Osteoblast (primary cell): ENCODE results near the gene CRYBA1. TPM values are rescaled to one million over a fixed set of nuclear protein-coding genes. Genes with fewer than 3 reads are reported as not detected.

Experiments
- DNase-seq: peaks from one replicate; pipeline ENCODE4 v3.0.0; 2011; ENCODE audit warnings: low spot score, mixed read lengths; ENCODE audit not compliant: insufficient read length; ENCODE audit errors: missing footprints
- H2AFZ ChIP-seq: 2 replicates; pipeline ENCODE4 v1.6.0; 2011; ENCODE audit warnings: mild to moderate bottlenecking, low read length
- H3K27ac ChIP-seq: 2 replicates; pipeline ENCODE4 v1.5.1; 2011; ENCODE audit warnings: mild to moderate bottlenecking, low read depth, low read length, moderate library complexity
- H3K27me3 ChIP-seq: 2 replicates; pipeline ENCODE4 v1.6.0; 2012; ENCODE audit warnings: mild to moderate bottlenecking, control low read depth, inconsistent platforms, low read length, moderate library complexity; ENCODE audit not compliant: insufficient read depth
- H3K36me3 ChIP-seq: 2 replicates; pipeline ENCODE4 v1.5.1; 2011; ENCODE audit warnings: mild to moderate bottlenecking, low read length, control low read depth, moderate library complexity; ENCODE audit not compliant: insufficient read depth
- H3K4me1 ChIP-seq: 2 replicates; pipeline ENCODE4 v1.5.1; 2011; ENCODE audit warnings: mild to moderate bottlenecking, low read length, control low read depth, moderate library complexity; ENCODE audit not compliant: insufficient read depth
- H3K4me2 ChIP-seq: 2 replicates; pipeline ENCODE4 v1.6.0; 2011; ENCODE audit warnings: mild to moderate bottlenecking, low read length; ENCODE audit not compliant: insufficient read depth
- H3K4me3 ChIP-seq: fragments of 200-600 bp; sonication (generic); 3 replicates; pipeline ENCODE4 v1.5.1; 2012; ENCODE audit warnings: mild to moderate bottlenecking, low read length, inconsistent platforms; ENCODE audit not compliant: insufficient read depth
- H3K79me2 ChIP-seq: 2 replicates; pipeline ENCODE4 v1.6.0; 2012; ENCODE audit warnings: mild to moderate bottlenecking, low read length, control low read depth, inconsistent platforms; ENCODE audit not compliant: insufficient read depth
- H3K9me3 ChIP-seq: 2 replicates; pipeline ENCODE4 v1.5.1; 2011; ENCODE audit warnings: low read depth, low read length, control low read depth
- H4K20me1 ChIP-seq: 2 replicates; pipeline ENCODE4 v1.6.0; 2012; ENCODE audit warnings: mild to moderate bottlenecking, low read length, control low read depth; ENCODE audit not compliant: insufficient read depth
- total RNA-seq: library from RNA; depleted of rRNA; stranded (reverse); fragments of >200 nt; gene quantifications from 2 replicates; pipeline ENCODE4 v1.2.3, GENCODE V29; 2012
- TF ChIP-seq, protein P1 (sequence below): IDR thresholded peaks from 2 replicates; pipeline ENCODE4 v1.5.1; 2011; ENCODE audit warnings: mild to moderate bottlenecking, low read depth, low read length, moderate library complexity; ENCODE audit errors: extremely low read depth

CRYBA1 gene
- total RNA-seq, 1 donor: not detected

GRCh38 chr17:29245401-29245800 lies 1.3 kb upstream of the CRYBA1 start:
- TF ChIP-seq, protein P1, sequence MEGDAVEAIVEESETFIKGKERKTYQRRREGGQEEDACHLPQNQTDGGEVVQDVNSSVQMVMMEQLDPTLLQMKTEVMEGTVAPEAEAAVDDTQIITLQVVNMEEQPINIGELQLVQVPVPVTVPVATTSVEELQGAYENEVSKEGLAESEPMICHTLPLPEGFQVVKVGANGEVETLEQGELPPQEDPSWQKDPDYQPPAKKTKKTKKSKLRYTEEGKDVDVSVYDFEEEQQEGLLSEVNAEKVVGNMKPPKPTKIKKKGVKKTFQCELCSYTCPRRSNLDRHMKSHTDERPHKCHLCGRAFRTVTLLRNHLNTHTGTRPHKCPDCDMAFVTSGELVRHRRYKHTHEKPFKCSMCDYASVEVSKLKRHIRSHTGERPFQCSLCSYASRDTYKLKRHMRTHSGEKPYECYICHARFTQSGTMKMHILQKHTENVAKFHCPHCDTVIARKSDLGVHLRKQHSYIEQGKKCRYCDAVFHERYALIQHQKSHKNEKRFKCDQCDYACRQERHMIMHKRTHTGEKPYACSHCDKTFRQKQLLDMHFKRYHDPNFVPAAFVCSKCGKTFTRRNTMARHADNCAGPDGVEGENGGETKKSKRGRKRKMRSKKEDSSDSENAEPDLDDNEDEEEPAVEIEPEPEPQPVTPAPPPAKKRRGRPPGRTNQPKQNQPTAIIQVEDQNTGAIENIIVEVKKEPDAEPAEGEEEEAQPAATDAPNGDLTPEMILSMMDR: no peak
- H3K4me1 ChIP-seq: peaks cover 24% of the 10 kb centered on the region
- H3K36me3 ChIP-seq: no peaks in the 10 kb centered on the region
- H3K4me3 ChIP-seq: no peak overlapping the region
- no peak overlapping the region for H3K27ac ChIP-seq
- no peaks in the 10 kb centered on the region for H3K9me3 ChIP-seq
- H3K4me2 ChIP-seq: no peak overlapping the region
- peak; percentile 54 for DNase-seq
- no peaks in the 10 kb centered on the region for H3K27me3 ChIP-seq
- no peaks in the 10 kb centered on the region for H3K79me2 ChIP-seq
- no peak overlapping the region for H2AFZ ChIP-seq
- H4K20me1 ChIP-seq: no peaks in the 10 kb centered on the region

DNA sequence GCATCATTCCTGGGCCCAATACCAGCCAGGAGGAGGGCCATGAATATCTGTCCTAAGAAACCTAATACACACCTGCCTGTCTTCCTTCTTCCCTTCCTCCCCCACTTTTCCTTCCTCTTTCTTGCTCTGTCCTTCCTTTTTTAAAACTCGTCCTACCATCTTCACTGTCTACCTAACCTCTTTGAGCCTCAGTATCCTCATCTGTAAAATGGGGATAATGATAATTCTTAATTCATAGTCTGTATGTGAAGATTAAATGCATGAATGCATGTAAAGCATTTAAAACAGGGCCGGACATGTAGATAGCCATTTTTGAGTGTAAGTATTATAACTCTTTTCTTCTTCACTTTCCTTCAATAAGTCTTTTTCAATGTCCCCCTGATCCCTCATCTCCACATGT lies 560 bp downstream of the CRYBA1 start:
- Histone ChIP-seq H3K79me2 (no peaks in the 10 kb centered on the region), H3K27ac (no peak overlapping the region), H3K27me3 (no peaks in the 10 kb centered on the region), H3K4me2 (no peak overlapping the region), H3K4me1 (peaks cover 25% of the 10 kb centered on the region), H3K4me3 (no peak overlapping the region), H3K36me3 (no peaks in the 10 kb centered on the region), H4K20me1 (no peaks in the 10 kb centered on the region), H2AFZ (no peak overlapping the region), H3K9me3 (no peaks in the 10 kb centered on the region)
- TF ChIP-seq, protein P1: no peak
- DNase-seq: no peak

DNA sequence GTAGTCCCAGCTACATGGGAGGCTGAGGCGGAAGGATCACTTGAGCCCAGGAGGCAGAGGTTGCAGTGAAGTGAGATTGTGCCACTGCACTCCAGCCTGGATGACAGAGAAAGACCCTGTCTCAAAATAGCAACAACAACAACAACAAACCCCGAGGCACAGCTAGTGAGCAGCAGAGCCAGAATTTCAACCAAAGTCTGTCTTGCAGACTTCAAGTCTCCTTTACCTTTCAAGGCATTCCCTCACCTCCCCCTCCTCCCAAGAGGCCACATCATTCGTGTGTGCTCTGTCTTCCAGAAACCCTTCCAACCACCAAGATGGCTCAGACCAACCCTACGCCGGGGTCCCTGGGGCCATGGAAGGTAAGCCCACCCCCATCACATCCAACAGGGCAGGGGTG lies 2.2 kb downstream of the CRYBA1 start:
- Histone ChIP-seq H3K27ac (no peak overlapping the region), H3K4me3 (no peak overlapping the region), H3K36me3 (no peaks in the 10 kb centered on the region), H3K4me1 (peaks cover 25% of the 10 kb centered on the region), H3K4me2 (no peak overlapping the region), H3K9me3 (no peaks in the 10 kb centered on the region), H2AFZ (no peak overlapping the region), H3K27me3 (no peaks in the 10 kb centered on the region), H3K79me2 (no peaks in the 10 kb centered on the region), H4K20me1 (no peaks in the 10 kb centered on the region)
- peak; percentile 11 for DNase-seq
- TF ChIP-seq, protein P1: no peak

DNA sequence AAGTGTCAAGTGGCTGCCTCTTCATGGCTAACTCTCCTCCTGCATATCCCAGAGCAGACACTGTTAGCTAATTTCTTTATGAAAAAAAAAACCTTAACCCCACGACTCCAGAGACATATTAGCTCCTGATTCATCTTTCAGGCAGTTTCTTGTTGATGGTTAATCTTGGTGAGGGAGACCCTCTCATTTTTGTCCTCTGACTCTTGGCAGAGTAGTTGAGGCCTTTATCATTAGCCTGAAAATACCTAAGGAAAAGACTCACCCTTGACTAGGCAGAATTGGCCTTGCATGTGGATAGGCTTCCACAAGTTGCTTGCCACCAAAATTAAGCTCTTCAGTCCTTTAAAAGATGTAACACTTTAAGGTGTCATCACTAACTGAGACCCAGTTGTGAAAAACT lies 4.0 kb downstream of the CRYBA1 start:
- Histone ChIP-seq H3K4me3 (no peak overlapping the region), H4K20me1 (no peaks in the 10 kb centered on the region), H3K27ac (peak overlapping the region; percentile 59), H3K4me1 (peaks cover 35% of the 10 kb centered on the region), H3K36me3 (no peaks in the 10 kb centered on the region), H3K79me2 (no peaks in the 10 kb centered on the region), H2AFZ (no peak overlapping the region), H3K4me2 (no peak overlapping the region), H3K9me3 (no peaks in the 10 kb centered on the region), H3K27me3 (no peaks in the 10 kb centered on the region)
- TF ChIP-seq, protein P1: no peak
- peak; percentile 73 for DNase-seq
